Thoracic aorta (tissue), 2 donors: ENCODE measurements around the gene ZBTB24. TPM values are rescaled to one million over a fixed set of nuclear protein-coding genes. Genes with fewer than 3 reads are reported as not detected.

ENCODE experiments used
- ATAC-seq: fragments of 150-250 bp; one replicate; pipeline ENCODE4 v1.8.0; 2017; ENCODE audit warnings: low read depth; ENCODE audit not compliant: insufficient number of reproducible peaks, low FRiP score
- DNase-seq: peaks from one replicate; pipeline ENCODE4 v3.0.0-alpha.2; 2020; ENCODE audit warnings: low spot score
- H3K27ac ChIP-seq, 2 donors: fragments of 200-600 bp; sonication (generic); 1 replicate in 1 of 2; 2 replicates in 1 of 2; pipeline ENCODE4 v1.5.1; 2016; ENCODE audit warnings: mild to moderate bottlenecking in 2 of 2, moderate library complexity in 2 of 2
- H3K27me3 ChIP-seq: fragments of 200-600 bp; sonication (generic); replicated peaks from 2 replicates; pipeline ENCODE4 v1.6.0; 2016; ENCODE audit warnings: mild to moderate bottlenecking; ENCODE audit not compliant: insufficient read depth
- H3K36me3 ChIP-seq: fragments of 200-600 bp; sonication (generic); one replicate; pipeline ENCODE4 v1.5.1; 2016
- H3K4me1 ChIP-seq, 2 donors: fragments of 200-600 bp; sonication (generic); 1 replicate in 1 of 2; 2 replicates in 1 of 2; pipeline versions ENCODE4 v1.5.1 to v1.6.0; 2016; ENCODE audit warnings: low read depth in 2 of 2, mild to moderate bottlenecking in 1 of 2; ENCODE audit not compliant: control insufficient read depth in 1 of 2
- H3K4me3 ChIP-seq: fragments of 200-600 bp; sonication (generic); 2 replicates; pipeline ENCODE4 v1.5.1; 2016; ENCODE audit warnings: mild to moderate bottlenecking
- H3K9me3 ChIP-seq: fragments of 200-600 bp; sonication (generic); 2 replicates; pipeline ENCODE4 v1.5.1; 2016
- total RNA-seq, 2 donors: library from RNA; depleted of rRNA; stranded (reverse); fragments of >200 nt; gene quantifications; one replicate each; pipeline versions ENCODE4 v1.1.0 to v1.2.3, GENCODE V29; 2016
- TF ChIP-seq, protein P1 (sequence below): fragments of 200-600 bp; sonication (generic); IDR thresholded peaks from one replicate; pipeline ENCODE4 v1.5.1; 2019; ENCODE audit warnings: antibody characterized with exemption

The ZBTB24 gene
- total RNA-seq, 2 donors from 2014 or later, result 3.2 to 9.5 TPM

DNA sequence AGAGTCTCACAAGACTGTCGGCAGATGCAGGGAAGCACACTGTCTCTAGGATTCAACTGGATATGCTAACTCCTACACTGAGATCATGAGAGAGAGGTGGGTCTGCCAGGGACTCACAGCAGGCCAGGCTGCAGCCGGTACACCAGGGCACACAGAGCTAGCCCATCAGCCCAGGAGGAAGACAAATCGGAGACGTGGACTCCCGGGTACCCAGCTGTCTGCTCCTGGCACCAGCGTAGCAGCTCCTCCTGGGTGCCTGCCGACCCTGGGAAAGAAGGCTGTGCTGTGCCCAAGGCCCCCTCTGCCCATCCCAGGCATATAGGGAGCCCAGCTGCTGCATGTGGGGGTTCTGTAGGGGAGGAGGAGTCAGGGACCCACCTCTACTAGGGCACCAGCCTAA, 34.4 kb downstream of the ZBTB24 start:
- ATAC-seq, result no peak
- Histone ChIP-seq H3K27me3 (no peaks in the 10 kb centered on the region), H3K4me1 (peaks cover 0 to 3% of the 10 kb centered on the region in 2 donors), H3K9me3 (no peaks in the 10 kb centered on the region), H3K27ac (no peak overlapping the region), H3K36me3 (peaks cover 35% of the 10 kb centered on the region), H3K4me3 (no peak overlapping the region)
- TF ChIP-seq, protein P1, sequence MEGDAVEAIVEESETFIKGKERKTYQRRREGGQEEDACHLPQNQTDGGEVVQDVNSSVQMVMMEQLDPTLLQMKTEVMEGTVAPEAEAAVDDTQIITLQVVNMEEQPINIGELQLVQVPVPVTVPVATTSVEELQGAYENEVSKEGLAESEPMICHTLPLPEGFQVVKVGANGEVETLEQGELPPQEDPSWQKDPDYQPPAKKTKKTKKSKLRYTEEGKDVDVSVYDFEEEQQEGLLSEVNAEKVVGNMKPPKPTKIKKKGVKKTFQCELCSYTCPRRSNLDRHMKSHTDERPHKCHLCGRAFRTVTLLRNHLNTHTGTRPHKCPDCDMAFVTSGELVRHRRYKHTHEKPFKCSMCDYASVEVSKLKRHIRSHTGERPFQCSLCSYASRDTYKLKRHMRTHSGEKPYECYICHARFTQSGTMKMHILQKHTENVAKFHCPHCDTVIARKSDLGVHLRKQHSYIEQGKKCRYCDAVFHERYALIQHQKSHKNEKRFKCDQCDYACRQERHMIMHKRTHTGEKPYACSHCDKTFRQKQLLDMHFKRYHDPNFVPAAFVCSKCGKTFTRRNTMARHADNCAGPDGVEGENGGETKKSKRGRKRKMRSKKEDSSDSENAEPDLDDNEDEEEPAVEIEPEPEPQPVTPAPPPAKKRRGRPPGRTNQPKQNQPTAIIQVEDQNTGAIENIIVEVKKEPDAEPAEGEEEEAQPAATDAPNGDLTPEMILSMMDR, result no peak
- DNase-seq, result no peak

DNA sequence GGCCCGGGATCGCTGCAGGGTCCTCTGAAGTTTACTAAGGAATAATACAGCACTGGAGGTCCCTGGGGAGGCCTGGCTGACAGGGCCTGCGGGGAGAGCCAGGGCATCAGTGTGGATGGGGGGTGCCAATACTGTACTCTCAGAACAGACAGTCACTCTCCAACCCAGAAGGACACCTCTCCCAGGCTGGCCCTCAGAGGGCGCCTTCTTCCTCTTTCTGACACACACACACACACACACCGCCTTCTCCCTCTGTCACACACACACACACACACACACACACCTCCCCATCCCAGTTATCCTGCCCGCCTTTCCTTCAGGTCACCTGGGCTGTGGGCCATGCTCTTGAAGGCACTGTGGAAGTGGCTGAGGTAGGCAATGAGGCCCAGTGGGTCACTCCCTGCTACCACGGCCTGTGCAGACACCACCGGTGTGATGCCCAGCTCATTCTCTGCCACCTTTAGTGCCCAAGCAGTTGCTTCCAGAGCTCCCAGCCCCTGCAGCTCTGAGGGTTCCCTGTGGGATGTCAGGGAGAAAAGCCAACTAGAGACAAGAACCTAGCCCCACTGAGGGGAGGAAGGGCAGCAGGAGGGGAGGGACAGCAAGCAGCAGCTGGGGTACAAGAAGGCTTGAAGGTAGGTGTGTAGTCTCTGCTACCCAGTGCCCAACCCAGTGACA, 35.0 kb downstream of the ZBTB24 start:
- ATAC-seq (no peak), DNase-seq (no peak)
- no peak overlapping the region for H3K27ac ChIP-seq
- peaks cover 35% of the 10 kb centered on the region for H3K36me3 ChIP-seq
- H3K9me3 ChIP-seq, result no peaks in the 10 kb centered on the region
- TF ChIP-seq, protein P1, result no peak
- H3K4me3 ChIP-seq, result no peak overlapping the region
- H3K27me3 ChIP-seq, result no peaks in the 10 kb centered on the region
- no peaks in the 10 kb centered on the region for H3K4me1 ChIP-seq

DNA sequence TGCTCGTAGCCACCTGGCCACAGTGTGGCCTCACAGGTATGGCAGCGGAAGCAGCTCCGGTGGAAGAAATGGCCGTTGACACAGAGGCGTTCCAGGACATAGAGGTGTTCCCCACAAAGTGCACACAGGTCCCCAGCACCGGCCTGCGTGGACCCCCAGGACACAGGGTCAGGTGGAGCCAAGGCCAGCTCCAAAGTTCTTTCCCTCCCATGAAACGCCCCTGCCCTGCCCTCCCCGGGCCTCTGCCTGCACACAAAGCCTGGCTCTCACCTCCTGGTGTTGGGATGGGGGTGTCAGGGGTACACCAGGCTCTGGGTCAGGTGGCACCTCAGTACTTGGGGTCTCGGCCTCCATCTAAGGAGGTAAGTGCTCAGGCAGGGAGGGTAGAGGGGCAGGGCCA, 35.9 kb downstream of the ZBTB24 start:
- DNase-seq, result no peak

DNA sequence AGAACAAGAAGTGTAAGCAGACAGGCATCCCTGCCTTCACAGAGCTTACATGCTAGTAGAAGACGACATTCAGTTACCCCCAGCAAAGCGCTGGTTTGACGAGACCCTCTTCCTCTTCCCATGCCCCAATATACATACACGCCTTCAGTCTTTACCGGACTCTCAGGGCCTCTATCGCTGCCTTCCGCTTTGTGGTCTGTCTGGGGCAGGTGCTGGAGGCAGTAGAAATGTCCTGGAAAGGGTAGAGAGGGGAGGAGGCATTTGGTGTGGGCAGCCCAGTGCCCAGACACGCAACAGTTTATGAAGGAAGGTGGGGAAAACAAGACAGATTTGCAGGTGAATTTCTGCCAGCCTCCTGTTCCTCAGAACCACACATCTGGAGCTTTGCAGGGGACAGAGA, 36.5 kb downstream of the ZBTB24 start:
- Histone ChIP-seq H3K27ac (no peak overlapping the region), H3K27me3 (no peaks in the 10 kb centered on the region), H3K4me3 (no peak overlapping the region), H3K9me3 (no peaks in the 10 kb centered on the region), H3K4me1 (peaks cover 3 to 6% of the 10 kb centered on the region in 2 donors), H3K36me3 (peaks cover 28% of the 10 kb centered on the region)
- DNase-seq, result no peak
- TF ChIP-seq, protein P1, result no peak
- no peak for ATAC-seq

More for the DNA sequence above, 35.9 kb downstream of the ZBTB24 start:
- Histone ChIP-seq H3K27me3 (no peaks in the 10 kb centered on the region), H3K27ac (no peak overlapping the region), H3K9me3 (no peaks in the 10 kb centered on the region), H3K4me3 (no peak overlapping the region), H3K36me3 (peaks cover 34% of the 10 kb centered on the region), H3K4me1 (peaks cover 0 to under 1% of the 10 kb centered on the region in 2 donors)
- ATAC-seq, result no peak
- TF ChIP-seq, protein P1, result no peak

DNA sequence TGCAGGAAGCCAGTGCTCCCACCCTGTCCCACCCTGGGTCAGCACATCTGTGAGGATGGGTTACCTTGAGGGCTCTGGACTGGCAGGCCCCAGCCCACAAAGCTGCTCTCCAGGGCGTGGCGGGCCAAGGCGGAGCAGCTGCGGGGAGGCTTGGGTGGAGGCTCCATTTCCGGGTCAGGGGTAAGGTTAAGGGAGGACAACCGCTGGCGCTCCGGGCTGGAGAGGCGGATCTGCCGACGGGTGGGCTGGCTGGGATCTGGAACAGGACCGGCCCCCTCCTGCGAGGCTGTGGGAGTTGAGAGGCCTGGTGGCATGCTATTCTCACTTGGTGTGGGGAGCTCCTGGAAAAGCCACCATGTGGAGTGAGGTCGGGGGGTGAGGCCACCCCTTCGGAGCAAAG, 36.9 kb downstream of the ZBTB24 start:
- Histone ChIP-seq H3K36me3 (peaks cover 26% of the 10 kb centered on the region), H3K9me3 (no peaks in the 10 kb centered on the region), H3K27me3 (no peaks in the 10 kb centered on the region), H3K4me3 (no peak overlapping the region), H3K27ac (no peak overlapping the region), H3K4me1 (peaks cover 6 to 11% of the 10 kb centered on the region in 2 donors)
- TF ChIP-seq, protein P1, result no peak
- no peak for ATAC-seq
- no peak for DNase-seq
